A673 (cell line): ENCODE data around the gene STRBP. TPM values are rescaled to one million over a fixed set of nuclear protein-coding genes. Genes with fewer than 3 reads are reported as not detected.

ENCODE experiments used
- BruUV-seq: library from RNA; stranded (reverse); fragments of 400-500 nt; replicated peaks from 2 replicates; lab custom pipeline; 2021; lab: Mats Ljungman, UMichigan
- CTCF ChIA-PET: fragments of 300-600 bp; sonication (Branson Sonifier 250); formaldehyde crosslinking; loops from one replicate; lab custom pipeline; 2022; ENCODE audit warnings: antibody characterized with exemption; lab: Charles Lee
- POLR2A ChIA-PET: fragments of 300-600 bp; sonication (Branson Sonifier 250); formaldehyde crosslinking; loops from one replicate; lab custom pipeline; 2022; ENCODE audit warnings: antibody characterized with exemption; ENCODE audit not compliant: low non-redundant PET; lab: Charles Lee
- DNase-seq: peaks from one replicate; pipeline ENCODE4 v3.0.0-alpha.2; 2015; ENCODE audit warnings: low spot score
- H3K27ac ChIP-seq: fragments of 200-600 bp; sonication (generic); 2 replicates; pipeline ENCODE4 v1.5.1; 2016; ENCODE audit warnings: mixed run types, low read depth, mild to moderate bottlenecking, mixed read lengths, antibody characterized with exemption, low read length; ENCODE audit not compliant: poor library complexity, severe bottlenecking
- H3K27me3 ChIP-seq: fragments of 200-600 bp; sonication (generic); replicated peaks from 2 replicates; pipeline ENCODE4 v1.6.1; 2017; ENCODE audit warnings: mixed run types, low read depth, mild to moderate bottlenecking, mixed read lengths, antibody characterized with exemption, low read length; ENCODE audit not compliant: insufficient read depth, poor library complexity
- H3K36me3 ChIP-seq: fragments of 200-600 bp; sonication (generic); 2 replicates; pipeline ENCODE4 v1.6.1; 2016; ENCODE audit warnings: mixed run types, mild to moderate bottlenecking, mixed read lengths, antibody characterized with exemption, low read length; ENCODE audit not compliant: insufficient read depth, poor library complexity, severe bottlenecking
- H3K4me1 ChIP-seq: fragments of 200-600 bp; sonication (generic); 2 replicates; pipeline ENCODE4 v1.6.1; 2017; ENCODE audit warnings: mixed run types, mild to moderate bottlenecking, mixed read lengths, antibody characterized with exemption, low read length; ENCODE audit not compliant: insufficient read depth, poor library complexity, severe bottlenecking
- H3K4me3 ChIP-seq: fragments of 200-600 bp; sonication (generic); 2 replicates; pipeline ENCODE4 v1.5.1; 2016; ENCODE audit warnings: low read depth, mixed run types, mild to moderate bottlenecking, mixed read lengths, low read length; ENCODE audit not compliant: poor library complexity, severe bottlenecking
- H3K9me3 ChIP-seq: fragments of 200-600 bp; sonication (generic); 2 replicates; pipeline ENCODE4 v1.6.1; 2016; ENCODE audit warnings: mixed run types, low read depth, mild to moderate bottlenecking, mixed read lengths, antibody characterized with exemption, low read length; ENCODE audit not compliant: poor library complexity, severe bottlenecking
- CTCF ChIP-seq: fragments of 300-800, 200-600 bp; sonication (generic); conservative IDR thresholded peaks from 2 replicates; pipeline ENCODE4 v1.5.1; 2017; ENCODE audit warnings: low read depth, mild to moderate bottlenecking, antibody characterized with exemption, low read length, moderate library complexity, mixed read lengths
- EZH2 ChIP-seq: fragments of 200-600 bp; sonication (generic); IDR thresholded peaks from 2 replicates; pipeline ENCODE4 v1.6.1; 2017; ENCODE audit warnings: borderline replicate concordance, low read depth, mild to moderate bottlenecking, mixed read lengths, antibody characterized with exemption, low read length; ENCODE audit not compliant: poor library complexity, severe bottlenecking
- intact Hi-C: fragments of 100-400 bp; cut with micrococcal nuclease; formaldehyde crosslinking; loops from one replicate; pipeline ENCODE4 v1.10.0; 2022; ENCODE audit not compliant: unreplicated experiment
- total RNA-seq: library from RNA; stranded (reverse); gene quantifications from 2 replicates; pipeline ENCODE4 v1.2.3, GENCODE V29; 2021

STRBP gene
- total RNA-seq, 1 experiment from 2014 or later = 79.4 TPM

- peaks cover 40% of the 10 kb centered on the region for H3K4me1 ChIP-seq
- CTCF ChIA-PET = no interaction called here
- no peaks in the 10 kb centered on the region for H3K36me3 ChIP-seq
- no peaks in the 10 kb centered on the region for H3K9me3 ChIP-seq
- H3K4me3 ChIP-seq = peak overlapping the region; percentile 96
- H3K27me3 ChIP-seq = no peaks in the 10 kb centered on the region
- no peak for DNase-seq
- H3K27ac ChIP-seq = peak overlapping the region; percentile 81
- intact Hi-C loops = no loop called here
- BruUV-seq = no TSS peak
- POLR2A ChIA-PET = no interaction called here
- TF ChIP-seq EZH2 = no peak
- TF ChIP-seq CTCF = no peak
These were observed 254 bp downstream of the STRBP start for GRCh38 chr9:123268199-123268464.

GRCh38 chr9:123267481-123268198, 746 bp downstream of the STRBP start:
- peak overlapping the region; percentile 81 for H3K27ac ChIP-seq
- ChIA-PET CTCF (no interaction called here), POLR2A (no interaction called here)
- BruUV-seq = no TSS peak
- H3K4me1 ChIP-seq = peaks cover 45% of the 10 kb centered on the region
- no peaks in the 10 kb centered on the region for H3K36me3 ChIP-seq
- no peaks in the 10 kb centered on the region for H3K27me3 ChIP-seq
- DNase-seq = no peak
- intact Hi-C loops = no loop called here
- peak overlapping the region; percentile 96 for H3K4me3 ChIP-seq
- TF ChIP-seq EZH2 = no peak
- H3K9me3 ChIP-seq = no peaks in the 10 kb centered on the region

- Histone ChIP-seq H3K27me3 (no peaks in the 10 kb centered on the region), H3K9me3 (no peaks in the 10 kb centered on the region), H3K36me3 (no peaks in the 10 kb centered on the region), H3K27ac (no peak overlapping the region), H3K4me1 (peaks cover 53% of the 10 kb centered on the region), H3K4me3 (peak overlapping the region; percentile 96)
- BruUV-seq = no TSS peak
- intact Hi-C loops = no loop called here
- POLR2A ChIA-PET = no interaction called here
- CTCF ChIA-PET = no interaction called here
- DNase-seq = no peak
- no peak for TF ChIP-seq CTCF
- TF ChIP-seq EZH2 = no peak
These were observed 1.6 kb downstream of the STRBP start for GRCh38 chr9:123266655-123267399.
